Measurements from ENCODE around the gene SLC12A3. TPM values are rescaled to one million over a fixed set of nuclear protein-coding genes. Genes with fewer than 3 reads are reported as not detected.

Gene SLC12A3
- total and polyA plus RNA-seq, 2 of the 4 experiments (the other 2 are of a cell fraction) = not detected

- Histone ChIP-seq H3K27ac (ENCODE audit: insufficient read depth, low read length) (no peak overlapping the region), H2BK15ac (ENCODE audit: low read depth, low read length) (no peak overlapping the region), H2AK9ac (replicated peaks; ENCODE audit: low read depth, low read length, poor library complexity) (no peak overlapping the region), H3K56ac (ENCODE audit: extremely low read depth, insufficient read depth, low read length) (no peak overlapping the region), H3K4me1 (ENCODE audit: control insufficient read depth, insufficient read depth, low read length) (peaks cover 11% of the 10 kb centered on the region), H2BK120ac (ENCODE audit: low read depth, low read length) (no peak overlapping the region), H3K9me3 (ENCODE audit: control insufficient read depth, insufficient read depth, low read length) (no peaks in the 10 kb centered on the region), H4K8ac (ENCODE audit: low read depth in 2 of 2, low read length in 2 of 2) (no peak overlapping the region), H2BK20ac (ENCODE audit: low read depth, low read length) (no peak overlapping the region), H2BK5ac (ENCODE audit: low read depth, low read length, poor library complexity, severe bottlenecking) (no peak overlapping the region), H3K4me3 (ENCODE audit: insufficient read depth, low read depth, low read length) (no peak overlapping the region), H4K91ac (ENCODE audit: insufficient read depth, low read depth, low read length) (no peak overlapping the region), H3K4me2 (ENCODE audit: low read depth, low read length) (no peak overlapping the region), H2AFZ (replicated peaks; ENCODE audit: low read length, poor library complexity) (no peak overlapping the region), H3K9ac (ENCODE audit: low read depth, low read length) (no peak overlapping the region), H4K5ac (ENCODE audit: low read depth, low read length) (no peak overlapping the region), H2AK5ac (ENCODE audit: low read depth, low read length) (no peak overlapping the region), H3K36me3 (ENCODE audit: control insufficient read depth, insufficient read depth, low read length) (peaks cover 19% of the 10 kb centered on the region), H3K27me3 (ENCODE audit: control insufficient read depth, insufficient read depth, low read length) (no peaks in the 10 kb centered on the region), H4K20me1 (ENCODE audit: insufficient read depth, low read length) (no peaks in the 10 kb centered on the region), H3K79me1 (ENCODE audit: low read depth in 1 of 2, low read length in 2 of 2) (no peaks in the 10 kb centered on the region), H3K14ac (replicated peaks; ENCODE audit: low read depth, low read length) (no peak overlapping the region), H3K4ac (ENCODE audit: low read depth, low read length) (no peak overlapping the region), H3K18ac (ENCODE audit: low read depth, low read length) (no peak overlapping the region), H3K9me1 (ENCODE audit: insufficient read depth, low read length) (peaks cover 24% of the 10 kb centered on the region), H3K23ac (ENCODE audit: low read depth, low read length) (no peak overlapping the region)
- no TSS peak for BruUV-seq (replicated peaks)
- POLR2A ChIA-PET (ENCODE audit: unreplicated experiment) = no interaction called here
- TF ChIP-seq BHLHE40 (IDR thresholded peaks at IDR 0.05; ENCODE audit: low read depth, low read length) = no peak
- no peak for TF ChIP-seq POLR2A (IDR thresholded peaks at IDR 0.05; ENCODE audit: low read depth, low read length)
- TF ChIP-seq MAFK (IDR thresholded peaks at IDR 0.05; ENCODE audit: low read depth, low read length) = no peak
- no peak for TF ChIP-seq CEBPB (IDR thresholded peaks at IDR 0.05; ENCODE audit: low read depth, low read length)
- TF ChIP-seq MXI1 (IDR thresholded peaks at IDR 0.05; ENCODE audit: borderline replicate concordance, low read depth, low read length) = no peak
- TF ChIP-seq SMC3 (IDR thresholded peaks at IDR 0.05; ENCODE audit: low read depth, low read length) = no peak
- no peak for TF ChIP-seq USF2 (IDR thresholded peaks at IDR 0.05; ENCODE audit: low read depth, low read length)
- no peak for TF ChIP-seq NFE2L2 (IDR thresholded peaks at IDR 0.05; ENCODE audit: low read depth, low read length)
- no peak for TF ChIP-seq MAZ (IDR thresholded peaks at IDR 0.05; ENCODE audit: borderline replicate concordance, low read depth, low read length)
- no peak for TF ChIP-seq RAD21 (IDR thresholded peaks at IDR 0.05; ENCODE audit: low read length)
- TF ChIP-seq RFX5 (IDR thresholded peaks at IDR 0.05; ENCODE audit: low read depth, low read length) = no peak
- dilution Hi-C loops (cut with HindIII; ENCODE audit: low sequenced_read_pairs, unreplicated experiment) = no loop called here
- no CpG with 5 or more reads among the region's 6 CpGs for WGBS, 2 experiments (ENCODE audit: extremely low coverage in 2 of 2, insufficient read length in 1 of 2)
- in situ Hi-C loops (cut with MboI; ENCODE audit: low sequenced_read_pairs) = no loop called here
- DNase-seq (no peak), ATAC-seq (ENCODE audit: low read depth) (no peak)
- CTCF ChIA-PET = no interaction called here
- intact Hi-C loops (cut with micrococcal nuclease) = no loop called here
These were observed 21.0 kb upstream of the SLC12A3 start for GRCh38 chr16:56844056-56844455.
